Ovary (tissue), 9 donors: ENCODE results near the gene RAD21L1. TPM values are rescaled to one million over a fixed set of nuclear protein-coding genes. Genes with fewer than 3 reads are reported as not detected.

ENCODE experiments used
- DNase-seq, 5 donors: peaks; one replicate each; pipeline ENCODE4 v3.0.0-alpha.2; 2019 to 2020
- H3K27ac ChIP-seq, 2 donors: fragments of 200-600 bp; one replicate each; pipeline versions ENCODE4 v1.5.1 to v1.8.0; 2019 to 2022
- H3K27me3 ChIP-seq: fragments of 200-600 bp; one replicate; pipeline ENCODE4 v1.8.0; 2022
- H3K36me3 ChIP-seq: fragments of 200-600 bp; sonication (generic); one replicate; pipeline ENCODE4 v1.5.1; 2019
- H3K4me1 ChIP-seq: one replicate; pipeline ENCODE4 v1.8.1; 2013; ENCODE audit warnings: mild to moderate bottlenecking, moderate library complexity; ENCODE audit not compliant: insufficient read depth
- H3K4me3 ChIP-seq: fragments of 200-600 bp; sonication (generic); one replicate; pipeline ENCODE4 v1.5.1; 2017
- H3K9me3 ChIP-seq, 2 donors: fragments of 200-600 bp in 1 of 2; sonication (generic) in 1 of 2; one replicate each; pipeline versions ENCODE4 v1.5.1 to v1.8.1; 2013 to 2019; ENCODE audit warnings: mild to moderate bottlenecking in 1 of 2, moderate library complexity in 1 of 2
- CTCF ChIP-seq, 3 donors: fragments of 450-650 bp in 2 of 3; fragments of 200-600 bp in 1 of 3; IDR thresholded peaks; one replicate each; pipeline versions ENCODE4 v1.5.1 to v1.8.0; 2016 to 2022; ENCODE audit warnings: antibody characterized with exemption in 3 of 3, mild to moderate bottlenecking in 1 of 3
- EP300 ChIP-seq: sonication (generic); formaldehyde crosslinking; IDR thresholded peaks from one replicate; pipeline ENCODE4 v1.6.1; 2017; ENCODE audit warnings: antibody characterized with exemption
- POLR2A ChIP-seq: fragments of 450-650 bp; IDR thresholded peaks from one replicate; pipeline ENCODE4 v1.6.1; 2017; ENCODE audit warnings: antibody characterized with exemption, mild to moderate bottlenecking, moderate library complexity
- WGBS, 3 donors: extraction: QIAGEN DNeasy Blood & Tissue Kit in 1 of 3; methylation state at CpG; one replicate each; pipeline versions ENCODE4 v1.1.5 to v1.1.7; 2013 to 2017; 5-methylcytosine and 5-hydroxymethylcytosine counted together
- intact Hi-C, 4 donors: fragments of 100-400 bp; cut with DNase I; formaldehyde crosslinking; loops; one replicate each; pipeline versions ENCODE4 v1.11.0 to v1.15.1; 2022 to 2023
- polyA plus RNA-seq, 2 donors: library from polyadenylated mRNA; stranded (reverse); fragments of 200-250 nt in 1 of 2; fragments of 350-450 nt in 1 of 2; fragmentation: Illumina TruSeq in 1 of 2; extraction: RNeasy Lipid Tissue Mini Kit (QIAGEN cat#74804) in 1 of 2; gene quantifications; one replicate each; pipeline ENCODE4 v1.2.3, GENCODE V29; 2013 to 2014
- total RNA-seq, 7 donors: library from RNA; depleted of rRNA in 2 of 7; stranded (reverse); fragments of >200 nt in 2 of 7; fragmentation: NEBNext Ultra II Directional in 3 of 7; extraction: Animal tissue kit (Norgen Biotek cat#: 25700) in 3 of 7; gene quantifications; one replicate each; pipeline versions ENCODE4 v1.1.0 to v1.2.4, GENCODE V29; 2016 to 2023
- donor health status: DM: no; HTN: no; CAD: no; lungs with moderate emphysema.
- donor health status: DM: no; HTN: no; CAD: no.
- donor health status: Bipolar disorder and iron deficiency.
- donor health status: DM: yes; HTN: yes; CAD: no.
- donor health status: DM: no; HTN: no; CAD: no.
- donor health status: DM: yes; HTN: yes; CAD: no.

Gene RAD21L1
- total and polyA plus RNA-seq, 9 donors, result not detected

GRCh38 chr20:1273366-1273765 lies 47.5 kb downstream of the RAD21L1 start:
- Histone ChIP-seq H3K4me3 (no peak overlapping the region), H3K4me1 (no peaks in the 10 kb centered on the region), H3K27ac (no peak overlapping the region), H3K9me3 (no peaks in the 10 kb centered on the region), H3K36me3 (no peaks in the 10 kb centered on the region), H3K27me3 (no peaks in the 10 kb centered on the region)
- TF ChIP-seq CTCF (IDR thresholded peaks at IDR 0.05), result no peak
- TF ChIP-seq POLR2A, result no peak
- no peak for TF ChIP-seq EP300
- WGBS, 3 donors, result 82 to 86% (median 86%) methylated on average over 2 of the region's 2 CpGs
- no peak for DNase-seq
- intact Hi-C loops, result no loop called here

GRCh38 chr20:1274485-1275311 lies 48.9 kb downstream of the RAD21L1 start:
- Histone ChIP-seq H3K27me3 (no peaks in the 10 kb centered on the region), H3K36me3 (no peaks in the 10 kb centered on the region), H3K4me1 (no peaks in the 10 kb centered on the region), H3K9me3 (no peaks in the 10 kb centered on the region), H3K27ac (no peak overlapping the region), H3K4me3 (no peak overlapping the region)
- no peak for DNase-seq
- WGBS, 3 donors, result 86 to 88% (median 87%) methylated on average over 14 of the region's 14 CpGs
- intact Hi-C loops, result no loop called here
- TF ChIP-seq CTCF (IDR thresholded peaks at IDR 0.05) (no peak), POLR2A (no peak), EP300 (no peak)

- Histone ChIP-seq H3K27me3 (no peaks in the 10 kb centered on the region), H3K4me1 (no peaks in the 10 kb centered on the region), H3K27ac (no peak overlapping the region), H3K36me3 (no peaks in the 10 kb centered on the region), H3K4me3 (no peak overlapping the region), H3K9me3 (no peaks in the 10 kb centered on the region)
- 64 to 85% (median 71%) methylated on average over 2 of the region's 2 CpGs for WGBS, 3 donors
- no peak for TF ChIP-seq EP300
- TF ChIP-seq CTCF (IDR thresholded peaks at IDR 0.05), result no peak
- no peak for TF ChIP-seq POLR2A
- intact Hi-C loops, result no loop called here
- DNase-seq, result no peak
Measured at GRCh38 chr20:1275919-1276318, 50.1 kb downstream of the RAD21L1 start.

GRCh38 chr20:1277529-1278322 lies 51.9 kb downstream of the RAD21L1 start:
- no peaks in the 10 kb centered on the region for H3K9me3 ChIP-seq
- intact Hi-C loops, result no loop called here
- no peak overlapping the region for H3K4me3 ChIP-seq
- no peaks in the 10 kb centered on the region for H3K27me3 ChIP-seq
- no peaks in the 10 kb centered on the region for H3K4me1 ChIP-seq
- no peaks in the 10 kb centered on the region for H3K36me3 ChIP-seq
- no peak for DNase-seq
- no peak overlapping the region for H3K27ac ChIP-seq
- WGBS, 3 donors, result 89 to 93% (median 91%) methylated on average over 8 of the region's 8 CpGs
- no peak for TF ChIP-seq EP300
- TF ChIP-seq POLR2A, result no peak
- no peak for TF ChIP-seq CTCF (IDR thresholded peaks at IDR 0.05)
